NCI-H2171 treated with DMSO at 0.1 percent for 48 hours (cell line): ENCODE data around the gene NTSR1.

ENCODE experiments used
- DNase-seq: peaks from one replicate; lab custom pipeline; 2025; lab: John Stamatoyannopoulos, UW

NTSR1 gene

GRCh38 chr20:62787866-62788265 lies 79.2 kb downstream of the NTSR1 start:
- DNase-seq, result no peak

GRCh38 chr20:62788607-62789006 lies 80.0 kb downstream of the NTSR1 start:
- no peak for DNase-seq

GRCh38 chr20:62790075-62790474 lies 81.4 kb downstream of the NTSR1 start:
- DNase-seq, result no peak

- peak; percentile 96 for DNase-seq
Observed at GRCh38 chr20:62791301-62792181, 82.9 kb downstream of the NTSR1 start.

- DNase-seq, result no peak
Observed at GRCh38 chr20:62792182-62792939, 83.7 kb downstream of the NTSR1 start.

- peak; percentile 33 for DNase-seq
Observed at GRCh38 chr20:62792940-62793756, 84.5 kb downstream of the NTSR1 start.

GRCh38 chr20:62793757-62794006 lies 85.0 kb downstream of the NTSR1 start:
- DNase-seq, result no peak

GRCh38 chr20:62794007-62794724 lies 85.5 kb downstream of the NTSR1 start:
- DNase-seq, result peak; percentile 96

GRCh38 chr20:62795023-62795761 lies 86.6 kb downstream of the NTSR1 start:
- DNase-seq, result peak; percentile 85

GRCh38 chr20:62796699-62797491 lies 88.3 kb downstream of the NTSR1 start:
- no peak for DNase-seq

GRCh38 chr20:62797671-62798532 lies 89.3 kb downstream of the NTSR1 start:
- DNase-seq, result no peak

GRCh38 chr20:62799036-62799435 lies 90.4 kb downstream of the NTSR1 start:
- DNase-seq, result no peak

- DNase-seq, result no peak
Observed at GRCh38 chr20:62799459-62799858, 90.8 kb downstream of the NTSR1 start.

GRCh38 chr20:62799873-62800272 lies 91.2 kb downstream of the NTSR1 start:
- no peak for DNase-seq

- DNase-seq, result peak; percentile 39
Observed at GRCh38 chr20:62800314-62801259, 92.0 kb downstream of the NTSR1 start.

- no peak for DNase-seq
Observed at GRCh38 chr20:62801284-62802010, 92.8 kb downstream of the NTSR1 start.

- no peak for DNase-seq
Observed at GRCh38 chr20:62802026-62802712, 93.5 kb downstream of the NTSR1 start.
